Tibial artery (tissue), 4 donors: Measurements from ENCODE around the gene VSTM2B.
"Not testable (repeated sequence)": the region's sequence is repeated elsewhere in the genome, so short reads cannot be mapped to it uniquely, and the experiment has no call there.

Experiments used
- DNase-seq, 2 donors: peaks; one replicate each; pipeline ENCODE4 v3.0.0-alpha.2; 2019
- H3K27ac ChIP-seq, 2 donors: fragments of 200-600 bp; sonication (generic) in 1 of 2; 1 replicate in 1 of 2; 2 replicates in 1 of 2; pipeline ENCODE4 v1.5.1; 2018 to 2019; ENCODE audit warnings: mild to moderate bottlenecking in 1 of 2
- H3K27me3 ChIP-seq, 2 donors: fragments of 200-600 bp; sonication (generic) in 1 of 2; one replicate each; pipeline versions ENCODE4 v1.5.1 to v1.6.0; 2016 to 2019
- H3K36me3 ChIP-seq, 3 donors: fragments of 200-600 bp; sonication (generic) in 2 of 3; one replicate each; pipeline ENCODE4 v1.5.1; 2016 to 2019; ENCODE audit warnings: mild to moderate bottlenecking in 2 of 3
- H3K4me1 ChIP-seq, 4 donors: fragments of 200-600 bp; sonication (generic) in 2 of 4; 1 replicate in 3 of 4; 2 replicates in 1 of 4; pipeline ENCODE4 v1.5.1; 2016 to 2019
- H3K4me3 ChIP-seq, 2 donors: fragments of 200-600 bp; sonication (generic) in 1 of 2; 1 replicate in 1 of 2; 2 replicates in 1 of 2; pipeline ENCODE4 v1.5.1; 2018 to 2019; ENCODE audit warnings: mild to moderate bottlenecking in 2 of 2
- H3K9me3 ChIP-seq, 3 donors: fragments of 200-600 bp; sonication (generic) in 1 of 3; one replicate each; pipeline ENCODE4 v1.5.1; 2016 to 2019
- intact Hi-C: fragments of 100-400 bp; cut with DNase I; formaldehyde crosslinking; loops from one replicate; pipeline ENCODE4 v1.15.0; 2023; ENCODE audit warnings: low total_unique reads
- TF ChIP-seq, protein P1 (sequence below), 2 experiments: fragments of 200-600 bp in 1 of 2; fragments of 450-650 bp in 1 of 2; IDR thresholded peaks; one replicate each; pipeline ENCODE4 v1.5.1; 2017 to 2019; ENCODE audit warnings: antibody characterized with exemption in 2 of 2, mild to moderate bottlenecking in 1 of 2, moderate library complexity in 1 of 2

VSTM2B gene

DNA sequence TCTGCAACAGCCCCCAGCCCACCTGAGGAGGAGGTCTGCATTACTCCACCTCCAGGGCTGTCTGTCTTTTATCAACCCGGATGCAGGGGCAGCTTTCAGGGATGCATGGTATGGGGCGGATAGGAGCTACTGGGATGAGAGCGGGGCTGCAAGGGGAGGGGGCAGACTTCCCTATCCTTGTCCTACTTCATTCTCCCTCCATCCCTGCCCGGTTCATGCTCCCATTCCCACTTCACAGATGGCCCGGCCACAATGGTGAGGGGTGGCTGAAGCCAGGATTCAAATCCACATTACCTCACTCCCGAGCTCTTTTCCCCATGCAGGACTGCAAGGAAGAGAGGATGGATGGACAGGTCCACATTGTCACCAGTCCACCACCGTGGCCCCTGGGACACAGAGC is 40.5 kb upstream of the VSTM2B start:
- H3K4me3 ChIP-seq: no peak overlapping the region
- no peaks in the 10 kb centered on the region for H3K4me1 ChIP-seq
- H3K27ac ChIP-seq: no peak overlapping the region
- intact Hi-C loops: no loop called here
- no peaks in the 10 kb centered on the region for H3K9me3 ChIP-seq
- TF ChIP-seq, protein P1, sequence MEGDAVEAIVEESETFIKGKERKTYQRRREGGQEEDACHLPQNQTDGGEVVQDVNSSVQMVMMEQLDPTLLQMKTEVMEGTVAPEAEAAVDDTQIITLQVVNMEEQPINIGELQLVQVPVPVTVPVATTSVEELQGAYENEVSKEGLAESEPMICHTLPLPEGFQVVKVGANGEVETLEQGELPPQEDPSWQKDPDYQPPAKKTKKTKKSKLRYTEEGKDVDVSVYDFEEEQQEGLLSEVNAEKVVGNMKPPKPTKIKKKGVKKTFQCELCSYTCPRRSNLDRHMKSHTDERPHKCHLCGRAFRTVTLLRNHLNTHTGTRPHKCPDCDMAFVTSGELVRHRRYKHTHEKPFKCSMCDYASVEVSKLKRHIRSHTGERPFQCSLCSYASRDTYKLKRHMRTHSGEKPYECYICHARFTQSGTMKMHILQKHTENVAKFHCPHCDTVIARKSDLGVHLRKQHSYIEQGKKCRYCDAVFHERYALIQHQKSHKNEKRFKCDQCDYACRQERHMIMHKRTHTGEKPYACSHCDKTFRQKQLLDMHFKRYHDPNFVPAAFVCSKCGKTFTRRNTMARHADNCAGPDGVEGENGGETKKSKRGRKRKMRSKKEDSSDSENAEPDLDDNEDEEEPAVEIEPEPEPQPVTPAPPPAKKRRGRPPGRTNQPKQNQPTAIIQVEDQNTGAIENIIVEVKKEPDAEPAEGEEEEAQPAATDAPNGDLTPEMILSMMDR (IDR thresholded peaks at IDR 0.05): no peak
- H3K36me3 ChIP-seq: no peaks in the 10 kb centered on the region
- H3K27me3 ChIP-seq: peaks cover 0 to 6% of the 10 kb centered on the region in 2 donors
- DNase-seq: peak in 1 of 2 donors; percentile 47

DNA sequence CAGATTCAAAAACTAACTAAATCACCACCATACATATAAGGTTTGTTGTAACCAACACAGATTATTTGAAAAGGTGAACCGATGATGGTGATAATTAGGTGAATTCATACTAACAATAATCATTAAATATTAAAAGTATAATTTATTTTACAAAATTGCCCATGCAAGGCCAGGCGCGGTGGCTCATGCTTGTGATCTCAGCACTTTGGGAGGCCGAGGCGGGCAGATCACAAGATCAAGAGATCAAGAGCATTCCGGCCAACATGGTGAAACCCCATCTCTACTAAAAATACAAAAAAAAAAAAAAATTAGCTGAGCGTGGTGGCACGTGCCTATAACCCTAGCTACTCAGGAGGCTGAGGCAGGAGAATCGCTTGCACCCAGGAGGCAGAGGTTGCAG is 38.8 kb upstream of the VSTM2B start:
- H3K4me1 ChIP-seq, DNase-seq, H3K36me3 ChIP-seq, H3K9me3 ChIP-seq, H3K4me3 ChIP-seq, intact Hi-C loops, H3K27ac ChIP-seq: not testable (repeated sequence)
- peaks cover 0 to 12% of the 10 kb centered on the region in 2 donors for H3K27me3 ChIP-seq

DNA sequence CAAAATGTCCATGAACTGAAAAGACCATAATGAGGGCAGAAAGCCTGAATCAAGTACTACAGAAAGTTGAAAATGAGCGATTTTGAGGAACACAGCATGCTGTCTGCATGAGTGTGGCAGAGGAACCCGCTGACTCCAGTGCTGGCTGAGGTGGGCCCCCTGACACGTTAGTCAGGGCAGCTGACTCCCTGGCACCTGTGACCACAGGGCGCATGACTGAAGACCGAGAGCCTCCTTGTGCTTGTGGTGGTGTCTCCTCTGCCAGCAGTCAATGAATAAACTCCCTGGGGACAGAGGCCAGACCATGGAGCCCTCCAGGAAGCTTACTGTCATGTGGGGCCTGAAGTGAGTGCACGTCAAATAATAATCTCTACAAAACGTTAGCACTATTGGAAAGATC is 38.4 kb upstream of the VSTM2B start:
- H3K9me3 ChIP-seq: no peaks in the 10 kb centered on the region
- intact Hi-C loops: no loop called here
- no peaks in the 10 kb centered on the region for H3K4me1 ChIP-seq
- no peak for DNase-seq
- peaks cover 0 to 14% of the 10 kb centered on the region in 2 donors for H3K27me3 ChIP-seq
- H3K4me3 ChIP-seq: no peak overlapping the region
- TF ChIP-seq, protein P1 (IDR thresholded peaks at IDR 0.05): no peak
- H3K27ac ChIP-seq: no peak overlapping the region
- H3K36me3 ChIP-seq: no peaks in the 10 kb centered on the region

DNA sequence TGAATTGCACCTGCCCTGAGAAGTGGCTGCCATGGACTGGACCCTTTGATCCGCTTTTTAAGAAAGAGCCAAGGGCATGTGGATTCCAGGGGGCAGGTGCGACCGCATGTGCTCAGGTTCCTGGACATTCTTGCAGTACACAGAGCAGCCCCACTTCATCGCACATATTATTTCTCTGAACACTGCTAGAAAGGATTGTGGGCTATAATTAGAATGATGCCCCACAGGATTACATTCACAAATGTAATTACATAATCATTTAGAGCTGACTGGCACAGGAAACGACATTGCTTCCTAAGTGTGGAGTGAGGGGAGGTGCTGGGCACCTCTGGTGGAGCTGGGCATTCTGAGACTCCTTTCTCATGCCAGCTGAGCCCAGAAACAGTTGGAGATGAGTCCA is 37.5 kb upstream of the VSTM2B start:
- TF ChIP-seq, protein P1 (IDR thresholded peaks at IDR 0.05): no peak
- no peaks in the 10 kb centered on the region for H3K36me3 ChIP-seq
- DNase-seq: no peak
- intact Hi-C loops: no loop called here
- H3K9me3 ChIP-seq: no peaks in the 10 kb centered on the region
- H3K4me1 ChIP-seq: no peaks in the 10 kb centered on the region
- no peak overlapping the region for H3K27ac ChIP-seq
- no peak overlapping the region for H3K4me3 ChIP-seq
- peaks cover 0 to 14% of the 10 kb centered on the region in 2 donors for H3K27me3 ChIP-seq

DNA sequence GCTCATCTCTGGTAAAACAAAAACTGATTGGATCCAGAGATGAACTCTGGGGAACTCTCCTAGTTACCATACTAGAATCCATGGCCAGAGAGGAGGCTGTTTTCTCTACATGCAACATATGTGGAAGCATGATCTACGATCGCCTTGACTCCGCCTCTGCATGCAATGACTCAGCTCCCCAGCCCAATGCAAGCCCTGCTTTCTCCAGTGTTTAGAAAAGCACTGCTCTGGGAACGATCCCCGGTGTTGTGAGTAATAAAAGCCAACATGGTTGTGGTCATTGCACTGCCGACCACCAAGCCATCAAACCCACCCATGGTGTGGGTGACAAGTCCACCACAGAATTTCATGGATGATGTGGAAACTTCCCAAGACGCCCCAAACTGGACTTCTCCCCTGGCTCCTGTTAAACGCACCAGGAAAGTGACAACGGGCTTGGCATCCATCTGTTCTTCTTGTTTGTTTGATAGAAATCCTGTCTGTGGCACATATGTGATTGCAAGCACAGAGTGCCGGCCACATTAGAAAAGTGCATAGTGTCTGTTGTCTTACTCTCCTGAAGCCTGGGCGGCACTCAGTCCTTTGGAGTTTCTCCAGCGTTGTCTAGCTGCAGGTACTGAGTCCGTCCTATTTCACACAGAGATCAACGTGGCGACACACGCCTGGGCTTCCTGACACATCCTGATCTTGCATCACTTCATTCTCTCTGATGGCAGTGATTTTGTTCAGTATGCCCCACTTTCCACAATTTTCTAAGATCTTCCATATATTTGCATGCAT is 36.4 kb upstream of the VSTM2B start:
- TF ChIP-seq, protein P1 (IDR thresholded peaks at IDR 0.05): no peak
- intact Hi-C loops: no loop called here
- Histone ChIP-seq H3K27ac (no peak overlapping the region), H3K4me1 (no peaks in the 10 kb centered on the region), H3K27me3 (peaks cover 0 to 12% of the 10 kb centered on the region in 2 donors), H3K4me3 (no peak overlapping the region), H3K36me3 (no peaks in the 10 kb centered on the region), H3K9me3 (no peaks in the 10 kb centered on the region)
- peak in 1 of 2 donors; percentile 25 for DNase-seq

DNA sequence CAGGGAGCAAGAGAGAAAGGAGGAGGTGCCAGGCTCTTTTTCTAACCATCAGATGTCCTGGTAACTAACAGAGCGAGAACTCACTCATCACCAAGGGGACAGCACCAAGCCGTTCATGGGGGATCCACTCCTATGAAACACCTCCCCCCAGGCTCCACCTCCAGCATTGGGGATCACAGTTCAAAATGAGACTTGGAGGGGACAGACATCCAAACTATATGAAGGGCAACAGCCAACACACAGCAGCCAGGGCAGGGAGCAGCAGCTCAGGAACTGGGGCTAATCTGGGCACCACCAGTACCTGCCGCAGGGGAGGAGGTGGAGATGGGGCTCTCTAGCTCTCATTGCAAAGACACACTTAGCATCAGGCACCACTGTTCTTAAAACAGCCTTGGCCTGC is 34.3 kb upstream of the VSTM2B start:
- Histone ChIP-seq H3K4me1 (no peaks in the 10 kb centered on the region), H3K9me3 (no peaks in the 10 kb centered on the region), H3K36me3 (no peaks in the 10 kb centered on the region), H3K27me3 (peaks cover 0 to 17% of the 10 kb centered on the region in 2 donors), H3K4me3 (no peak overlapping the region), H3K27ac (no peak overlapping the region)
- DNase-seq: peak in 1 of 2 donors; percentile 37
- TF ChIP-seq, protein P1 (IDR thresholded peaks at IDR 0.05): no peak
- intact Hi-C loops: no loop called here
